ENCODE measurements around the gene SIRT2. TPM values are rescaled to one million over a fixed set of nuclear protein-coding genes. Genes with fewer than 3 reads are reported as not detected.

SIRT2 gene
- total and polyA plus RNA-seq, 2 of the 8 experiments (the other 6 are each of a cell fraction or from before 2014, with no cell fraction given), result 6.5 to 10.0 TPM

DNA sequence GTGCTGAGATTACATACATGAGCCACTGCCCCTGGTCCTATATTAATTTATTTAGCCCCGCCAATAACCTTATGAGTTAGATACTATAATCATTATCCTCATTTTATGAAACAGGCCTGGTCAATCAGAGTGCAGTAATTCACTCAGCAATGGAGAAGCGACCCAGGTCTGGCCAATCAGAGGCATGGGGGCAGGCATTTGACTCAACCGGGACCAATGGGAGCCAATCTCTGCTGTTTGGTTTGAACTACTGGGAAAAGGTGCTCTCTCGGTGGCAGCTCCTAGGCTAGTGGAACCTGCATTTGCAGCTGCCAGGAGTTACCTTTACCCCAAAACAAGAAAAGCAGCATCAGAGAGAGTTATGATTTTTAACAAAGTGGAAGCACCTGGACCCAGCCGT is 6.6 kb downstream of the SIRT2 start:
- no peak for DNase-seq (ENCODE audit: low read depth in 1 of 2, low spot score in 2 of 2)
- H4K8ac ChIP-seq (ENCODE audit: extremely low read depth, insufficient read depth, low read length), result no peak overlapping the region
- FAIRE-seq, result no peak

More for the DNA sequence above, 6.6 kb downstream of the SIRT2 start:
- WGBS, 2 experiments (ENCODE audit: extremely low coverage in 1 of 2, insufficient coverage in 1 of 2, insufficient read length in 1 of 2, insufficient replicate concordance in 2 of 2, low coverage in 1 of 2, low lambda C conversion rate in 2 of 2, missing lambda C conversion rate in 1 of 2), result 88% methylated on average over 5 of the region's 5 CpGs; no CpG with 5 or more reads in 1 of the 2 experiments
- no peaks in the 10 kb centered on the region for H3K23me2 ChIP-seq (ENCODE audit: low read depth, low read length)
- H3K4me2 ChIP-seq (ENCODE audit: insufficient read depth in 1 of 2, low read depth in 2 of 2, low read length in 2 of 2), result no peak overlapping the region
- no peak overlapping the region for H2BK12ac ChIP-seq (ENCODE audit: low read depth, low read length)
- no peak overlapping the region for H3K14ac ChIP-seq (ENCODE audit: insufficient read length)
- no peaks in the 10 kb centered on the region for H3K4me1 ChIP-seq (replicated peaks in 1 of 4; ENCODE audit: control insufficient read depth in 3 of 4, insufficient read depth in 4 of 4, low read length in 3 of 4)
- H3K18ac ChIP-seq (ENCODE audit: extremely low read depth, low read length), result no peak overlapping the region
- no peak overlapping the region for H2BK120ac ChIP-seq (replicated peaks; ENCODE audit: low read depth, low read length)
- no peak overlapping the region for H2BK20ac ChIP-seq (ENCODE audit: low read length)
- no peak overlapping the region for H3K23ac ChIP-seq (ENCODE audit: insufficient read length)
- no peak overlapping the region for H3K9ac ChIP-seq (replicated peaks in 1 of 4; ENCODE audit: extremely low read depth in 1 of 4, low read depth in 3 of 4, low read length in 3 of 4)
- H3K9me3 ChIP-seq (ENCODE audit: insufficient read depth in 2 of 2, low read depth in 1 of 2, low read length in 1 of 2), result no peaks in the 10 kb centered on the region
- no peak overlapping the region for H3K4ac ChIP-seq (replicated peaks; ENCODE audit: insufficient read length, low read depth, low read length)
- H3K27ac ChIP-seq (ENCODE audit: low read depth, low read length), result no peak overlapping the region
- no peaks in the 10 kb centered on the region for H3K36me3 ChIP-seq (ENCODE audit: control insufficient read depth in 2 of 4, insufficient read depth in 4 of 4, low read length in 3 of 4)
- no peak overlapping the region for H4K5ac ChIP-seq (ENCODE audit: insufficient read length, low read depth, low read length)
- TF ChIP-seq RNF2 (IDR thresholded peaks at IDR 0.05; ENCODE audit: borderline replicate concordance, low read depth, low read length, missing control alignments, poor library complexity, severe bottlenecking), result no peak
- TF ChIP-seq CBX5 (IDR thresholded peaks at IDR 0.05; ENCODE audit: low read depth, low read length), result no peak
- TF ChIP-seq TBP (IDR thresholded peaks at IDR 0.05; ENCODE audit: low read depth, low read length), result no peak
- TF ChIP-seq, protein P1, sequence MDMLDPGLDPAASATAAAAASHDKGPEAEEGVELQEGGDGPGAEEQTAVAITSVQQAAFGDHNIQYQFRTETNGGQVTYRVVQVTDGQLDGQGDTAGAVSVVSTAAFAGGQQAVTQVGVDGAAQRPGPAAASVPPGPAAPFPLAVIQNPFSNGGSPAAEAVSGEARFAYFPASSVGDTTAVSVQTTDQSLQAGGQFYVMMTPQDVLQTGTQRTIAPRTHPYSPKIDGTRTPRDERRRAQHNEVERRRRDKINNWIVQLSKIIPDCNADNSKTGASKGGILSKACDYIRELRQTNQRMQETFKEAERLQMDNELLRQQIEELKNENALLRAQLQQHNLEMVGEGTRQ (IDR thresholded peaks at IDR 0.05; ENCODE audit: low read length), result no peak
- no peak for TF ChIP-seq GABPA (IDR thresholded peaks at IDR 0.05; ENCODE audit: borderline replicate concordance, insufficient read depth, low read length)
- no peak for TF ChIP-seq NRF1 (IDR thresholded peaks at IDR 0.05; ENCODE audit: low read depth, low read length)
- TF ChIP-seq TAF7 (optimal IDR thresholded peaks at IDR 0.05; ENCODE audit: borderline replicate concordance, low read depth, low read length), result no peak
- peaks cover 0 to 2% of the 10 kb centered on the region in 2 experiments for H4K20me1 ChIP-seq (replicated peaks in 1 of 2; ENCODE audit: control insufficient read depth in 1 of 2, insufficient read depth in 2 of 2, low read length in 2 of 2)
- no peak overlapping the region for H3K4me3 ChIP-seq (ENCODE audit: extremely low read depth in 1 of 4, insufficient read depth in 2 of 4, low read depth in 3 of 4, low read length in 4 of 4)
- no peak overlapping the region for H2AK5ac ChIP-seq (ENCODE audit: low read depth, low read length)
- H3K79me2 ChIP-seq (ENCODE audit: control insufficient read depth in 1 of 2, insufficient read depth in 2 of 2, low read length in 2 of 2), result no peaks in the 10 kb centered on the region
- H2BK5ac ChIP-seq (ENCODE audit: low read depth, low read length), result no peak overlapping the region
- H3K56ac ChIP-seq (replicated peaks; ENCODE audit: insufficient read length, low read depth, low read length), result no peak overlapping the region
- ChIA-PET POLR2A (ENCODE audit: partially characterized antibody) (interaction anchor here (0.8 kb wide), 1 partner anchor 49 kb away, joined by 3 read pairs; no protein-coding TSS in a partner anchor), CTCF (ENCODE audit: partially characterized antibody) (interaction anchor here (0.5 to 1.3 kb wide), 5 partner anchors 14 to 141 kb away, joined by 3 read pairs; no protein-coding TSS in a partner anchor)
- H4K91ac ChIP-seq (replicated peaks; ENCODE audit: insufficient read length, low read length), result no peak overlapping the region
- H2AFZ ChIP-seq (ENCODE audit: low read length), result no peak overlapping the region
- no peaks in the 10 kb centered on the region for H3K27me3 ChIP-seq (replicated peaks in 1 of 4; ENCODE audit: control insufficient read depth in 3 of 4, extremely low read depth in 1 of 4, insufficient read depth in 3 of 4, low read length in 3 of 4)
- H3K79me1 ChIP-seq (ENCODE audit: low read depth, low read length), result no peaks in the 10 kb centered on the region; the same call in 1 of the 2 replicates
- H2BK15ac ChIP-seq (ENCODE audit: low read length), result no peak overlapping the region

Measured in H1 (cell line).